PC-3 (cell line): ENCODE results near the gene MYO18A. TPM values are rescaled to one million over a fixed set of nuclear protein-coding genes. Genes with fewer than 3 reads are reported as not detected.

Source experiments
- ATAC-seq: fragments of 200-7000 bp; cut with Tn5 transposase; 2 replicates; pipeline ENCODE4 v1.9.1; 2020; ENCODE audit warnings: mild to moderate bottlenecking, moderate library complexity
- BruUV-seq: library from RNA; stranded (reverse); fragments of 400-500 nt; replicated peaks from 2 replicates; lab custom pipeline; 2021; lab: Mats Ljungman, UMichigan
- CTCF ChIA-PET: fragments of 300-600 bp; sonication (Branson Sonifier 250); formaldehyde crosslinking; loops from one replicate; lab custom pipeline; 2022; ENCODE audit warnings: antibody characterized with exemption; lab: Charles Lee
- POLR2A ChIA-PET: fragments of 300-600 bp; sonication (Branson Sonifier 250); formaldehyde crosslinking; loops from one replicate; lab custom pipeline; 2022; ENCODE audit warnings: antibody characterized with exemption; ENCODE audit not compliant: unreplicated experiment; lab: Charles Lee
- DNase-seq: peaks from one replicate; pipeline ENCODE4 v3.0.0-alpha.2; 2015
- H2AFZ ChIP-seq: fragments of 300-600 bp; sonication (generic); 2 replicates; pipeline ENCODE4 v1.6.0; 2016; ENCODE audit warnings: antibody characterized with exemption, low read length
- H3F3A ChIP-seq: fragments of 300-600 bp; sonication (generic); one replicate; pipeline ENCODE4 v1.6.0; 2017; ENCODE audit warnings: antibody characterized with exemption, low read length, control low read depth, mild to moderate bottlenecking; ENCODE audit not compliant: unreplicated experiment
- H3K27ac ChIP-seq: fragments of 300-600 bp; sonication (generic); 2 replicates; pipeline ENCODE4 v1.5.1; 2016; ENCODE audit warnings: mild to moderate bottlenecking, low read length
- H3K27me3 ChIP-seq: fragments of 300-600 bp; sonication (generic); 2 replicates; pipeline ENCODE4 v1.6.1; 2016; ENCODE audit warnings: low read length, mixed read lengths
- H3K36me3 ChIP-seq: fragments of 300-600 bp; sonication (generic); 2 replicates; pipeline ENCODE4 v1.6.1; 2016; ENCODE audit warnings: low read depth, mixed run types, low read length, mixed read lengths
- H3K4me1 ChIP-seq: fragments of 300-600 bp; sonication (generic); 2 replicates; pipeline ENCODE4 v1.5.1; 2016; ENCODE audit warnings: low read length; ENCODE audit not compliant: insufficient read depth
- H3K4me2 ChIP-seq: fragments of 300-600 bp; sonication (generic); 2 replicates; pipeline ENCODE4 v1.6.0; 2016; ENCODE audit warnings: low read length
- H3K4me3 ChIP-seq: fragments of 300-600 bp; sonication (generic); 2 replicates; pipeline ENCODE4 v1.5.1; 2016; ENCODE audit warnings: mild to moderate bottlenecking, low read length, mixed read lengths
- H3K79me2 ChIP-seq: fragments of 300-600 bp; sonication (generic); 2 replicates; pipeline ENCODE4 v1.6.1; 2017; ENCODE audit warnings: low read length, mixed read lengths
- H3K9ac ChIP-seq: fragments of 300-600 bp; sonication (generic); 2 replicates; pipeline ENCODE4 v1.6.0; 2016; ENCODE audit warnings: mild to moderate bottlenecking, low read length
- H3K9me2 ChIP-seq: fragments of 300-600 bp; sonication (generic); replicated peaks from 2 replicates; pipeline ENCODE4 v1.6.1; 2016; ENCODE audit warnings: mixed run types, low read length, mixed read lengths
- H3K9me3 ChIP-seq: fragments of 300-600 bp; sonication (generic); 2 replicates; pipeline ENCODE4 v1.6.1; 2016; ENCODE audit warnings: low read length, mixed read lengths
- H4K20me1 ChIP-seq: fragments of 300-600 bp; sonication (generic); 2 replicates; pipeline ENCODE4 v1.6.1; 2016; ENCODE audit warnings: low read length, mixed read lengths
- CTCF ChIP-seq: fragments of 300-600 bp; sonication (generic); conservative IDR thresholded peaks from 2 replicates; pipeline ENCODE4 v1.5.1; 2017; ENCODE audit warnings: antibody characterized with exemption, low read depth, mild to moderate bottlenecking, low read length
- EZH2 ChIP-seq: fragments of 300-600 bp; sonication (generic); IDR thresholded peaks from one replicate; pipeline ENCODE4 v1.6.1; 2017; ENCODE audit warnings: antibody characterized with exemption, mild to moderate bottlenecking, low read length; ENCODE audit not compliant: unreplicated experiment
- EZH2phosphoT487 ChIP-seq: fragments of 300-600 bp; sonication (generic); IDR thresholded peaks from 2 replicates; pipeline ENCODE4 v1.6.1; 2018; ENCODE audit warnings: mild to moderate bottlenecking, antibody characterized with exemption, low read length, borderline replicate concordance
- intact Hi-C: fragments of 100-400 bp; cut with micrococcal nuclease; formaldehyde crosslinking; loops from 2 replicates; pipeline ENCODE4 v1.9.0; 2023
- total RNA-seq: library from RNA; depleted of rRNA; stranded (reverse); fragments of >200 nt; gene quantifications from 2 replicates; pipeline ENCODE4 v1.2.3, GENCODE V29; 2014

The MYO18A gene
- total RNA-seq, 1 experiment from 2014 or later = 28.0 TPM

GRCh38 chr17:29133121-29133713 lies 47.0 kb downstream of the MYO18A start:
- Histone ChIP-seq H3F3A (no peaks in the 10 kb centered on the region), H3K9me3 (no peaks in the 10 kb centered on the region), H3K4me2 (peak overlapping the region; percentile 48; the same call in 1 of the 2 replicates), H3K4me3 (no peak overlapping the region), H3K9ac (no peak overlapping the region), H3K9me2 (no peaks in the 10 kb centered on the region), H3K27me3 (no peaks in the 10 kb centered on the region), H2AFZ (no peak overlapping the region), H3K4me1 (peaks cover 22% of the 10 kb centered on the region), H3K36me3 (no peaks in the 10 kb centered on the region), H3K27ac (0 out of 2 replicates have a peak overlapping the region, but pooled peaks have one; percentile 28), H4K20me1 (no peaks in the 10 kb centered on the region), H3K79me2 (no peaks in the 10 kb centered on the region)
- peak; percentile 39 for DNase-seq
- TF ChIP-seq CTCF (no peak), EZH2 (no peak), EZH2phosphoT487 (no peak)
- BruUV-seq = no TSS peak
- POLR2A ChIA-PET = no interaction called here
- ATAC-seq = peak; percentile 81
- intact Hi-C loops = no loop called here
- CTCF ChIA-PET = interaction anchor here (1.0 kb wide), 1 partner anchor 9 kb away, joined by 5 read pairs; no protein-coding TSS in a partner anchor

- no peak for ATAC-seq
These were observed 48.1 kb downstream of the MYO18A start for GRCh38 chr17:29131814-29132682.

More at GRCh38 chr17:29131814-29132682, 48.1 kb downstream of the MYO18A start:
- no TSS peak for BruUV-seq
- no peak overlapping the region for H3K4me3 ChIP-seq
- no peak overlapping the region for H3K9ac ChIP-seq
- no peaks in the 10 kb centered on the region for H3K27me3 ChIP-seq
- H3F3A ChIP-seq = no peaks in the 10 kb centered on the region
- no peaks in the 10 kb centered on the region for H3K36me3 ChIP-seq
- intact Hi-C loops = no loop called here
- H3K27ac ChIP-seq = no peak overlapping the region
- no peak for TF ChIP-seq CTCF
- TF ChIP-seq EZH2 = no peak
- no peak for TF ChIP-seq EZH2phosphoT487
- H3K9me2 ChIP-seq = no peaks in the 10 kb centered on the region
- H3K4me1 ChIP-seq = peaks cover 11% of the 10 kb centered on the region
- CTCF ChIA-PET = no interaction called here
- no peak for DNase-seq
- no peak overlapping the region for H2AFZ ChIP-seq
- no peak overlapping the region for H3K4me2 ChIP-seq
- POLR2A ChIA-PET = no interaction called here
- no peaks in the 10 kb centered on the region for H4K20me1 ChIP-seq
- no peaks in the 10 kb centered on the region for H3K9me3 ChIP-seq
- no peaks in the 10 kb centered on the region for H3K79me2 ChIP-seq
